ENCODE data around the gene ACRBP. TPM values are rescaled to one million over a fixed set of nuclear protein-coding genes. Genes with fewer than 3 reads are reported as not detected.

ACRBP gene
- total RNA-seq, 1 experiment from 2014 or later, result 1.3 TPM

DNA sequence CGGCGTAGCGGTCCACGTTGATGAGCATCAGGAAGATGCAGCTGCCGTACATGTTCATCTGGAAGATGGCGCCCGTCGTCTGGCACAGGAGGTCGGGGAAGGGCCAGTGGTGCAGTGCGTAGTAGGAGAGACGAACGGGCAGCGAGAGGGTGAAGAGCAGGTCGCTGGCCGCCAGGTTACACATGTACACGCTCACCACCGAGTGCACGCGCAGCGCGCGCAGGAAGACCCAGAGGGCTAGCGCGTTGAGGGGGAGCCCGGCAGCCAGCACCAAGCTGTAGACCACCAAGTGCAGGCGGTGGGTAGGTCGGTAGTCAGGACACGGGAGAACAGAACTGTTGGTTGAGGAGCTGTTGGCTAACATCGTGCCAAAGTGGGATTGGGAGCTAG is 26.4 kb downstream of the ACRBP start:
- H3K23me2 ChIP-seq (ENCODE audit: insufficient read length, low read depth, low read length, poor library complexity, severe bottlenecking), result no peaks in the 10 kb centered on the region
- no peak overlapping the region for H3K14ac ChIP-seq (ENCODE audit: insufficient read depth, low read length)
- no peak overlapping the region for H3K27ac ChIP-seq (ENCODE audit: insufficient read length, low read depth, low read length)

More for the DNA sequence above, 26.4 kb downstream of the ACRBP start:
- H4K8ac ChIP-seq (replicated peaks; ENCODE audit: insufficient read length, low read depth, low read length), result no peak overlapping the region
- H2BK15ac ChIP-seq (ENCODE audit: low read depth, low read length), result no peak overlapping the region
- no peak overlapping the region for H3T11ph ChIP-seq (ENCODE audit: low read length)
- no peaks in the 10 kb centered on the region for H3K4me1 ChIP-seq (ENCODE audit: insufficient read depth, low read length)
- DNase-seq, result no peak
- H3K27me3 ChIP-seq (ENCODE audit: insufficient read depth, low read length), result peaks cover 6% of the 10 kb centered on the region; the same call in 1 of the 2 replicates
- H3K9ac ChIP-seq (ENCODE audit: extremely low read depth, insufficient read length, low read length), result no peak overlapping the region
- no peak overlapping the region for H3K23ac ChIP-seq (ENCODE audit: insufficient read length, low read depth, low read length)
- Mint-ChIP-seq H3K27me3 (ENCODE audit: low read depth) (peaks cover 29% of the 10 kb centered on the region), H3K27ac (no peak overlapping the region; a peak in 1 of 7 replicates), H3K9me3 (no peaks in the 10 kb centered on the region; a peak in 1 of 5 replicates), H3K4me3 (no peak overlapping the region; a peak in 1 of 5 replicates), H3K4me1 (peaks cover 6 to 12% of the 10 kb centered on the region in 2 experiments; a peak in 3 of 4 replicates), H3K36me3 (ENCODE audit: insufficient read depth in 1 of 3, low read depth in 3 of 3) (peaks cover 0 to 4% (median 0%) of the 10 kb centered on the region in 3 experiments; a peak in 2 of 7 replicates)
- no peak overlapping the region for H2AFZ ChIP-seq (ENCODE audit: low read length)
- TF ChIP-seq, protein P1, sequence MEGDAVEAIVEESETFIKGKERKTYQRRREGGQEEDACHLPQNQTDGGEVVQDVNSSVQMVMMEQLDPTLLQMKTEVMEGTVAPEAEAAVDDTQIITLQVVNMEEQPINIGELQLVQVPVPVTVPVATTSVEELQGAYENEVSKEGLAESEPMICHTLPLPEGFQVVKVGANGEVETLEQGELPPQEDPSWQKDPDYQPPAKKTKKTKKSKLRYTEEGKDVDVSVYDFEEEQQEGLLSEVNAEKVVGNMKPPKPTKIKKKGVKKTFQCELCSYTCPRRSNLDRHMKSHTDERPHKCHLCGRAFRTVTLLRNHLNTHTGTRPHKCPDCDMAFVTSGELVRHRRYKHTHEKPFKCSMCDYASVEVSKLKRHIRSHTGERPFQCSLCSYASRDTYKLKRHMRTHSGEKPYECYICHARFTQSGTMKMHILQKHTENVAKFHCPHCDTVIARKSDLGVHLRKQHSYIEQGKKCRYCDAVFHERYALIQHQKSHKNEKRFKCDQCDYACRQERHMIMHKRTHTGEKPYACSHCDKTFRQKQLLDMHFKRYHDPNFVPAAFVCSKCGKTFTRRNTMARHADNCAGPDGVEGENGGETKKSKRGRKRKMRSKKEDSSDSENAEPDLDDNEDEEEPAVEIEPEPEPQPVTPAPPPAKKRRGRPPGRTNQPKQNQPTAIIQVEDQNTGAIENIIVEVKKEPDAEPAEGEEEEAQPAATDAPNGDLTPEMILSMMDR (conservative IDR thresholded peaks at IDR 0.05), result no peak
- no peak overlapping the region for H2BK5ac ChIP-seq (ENCODE audit: insufficient read length, low read length)
- no peaks in the 10 kb centered on the region for H3K79me1 ChIP-seq (ENCODE audit: insufficient read depth, low read depth, low read length, poor library complexity, severe bottlenecking)
- no peak overlapping the region for H3K4me2 ChIP-seq (ENCODE audit: insufficient read depth, insufficient read length, low read length)
- H3K4ac ChIP-seq (ENCODE audit: low read depth, low read length), result no peak overlapping the region
- H2BK12ac ChIP-seq (ENCODE audit: insufficient read length, low read depth, low read length), result no peak overlapping the region
- H3K9me3 ChIP-seq (ENCODE audit: control insufficient read depth, low read depth, low read length), result no peaks in the 10 kb centered on the region
- whole genome bisulfite sequencing (ENCODE audit: extremely low coverage, insufficient read length, low lambda C conversion rate), result no CpG with 5 or more reads among the region's 29 CpGs
- no peak overlapping the region for H2AK5ac ChIP-seq (ENCODE audit: insufficient read length, low read length)
- no peaks in the 10 kb centered on the region for H3K79me2 ChIP-seq (ENCODE audit: insufficient read depth, low read length)
- no peak overlapping the region for H2BK20ac ChIP-seq (ENCODE audit: low read depth, low read length, poor library complexity, severe bottlenecking)
- H3K56ac ChIP-seq (ENCODE audit: insufficient read length, low read depth, low read length), result no peak overlapping the region
- H4K20me1 ChIP-seq (ENCODE audit: control insufficient read depth, insufficient read depth, insufficient read length), result no peaks in the 10 kb centered on the region
- no peak overlapping the region for H2BK120ac ChIP-seq (ENCODE audit: low read depth, low read length, poor library complexity, severe bottlenecking)
- H3K18ac ChIP-seq (ENCODE audit: insufficient read length, low read depth, low read length), result peak overlapping the region; percentile 16
- H4K91ac ChIP-seq (ENCODE audit: insufficient read length, low read depth, low read length), result no peak overlapping the region
- no peak overlapping the region for H4K5ac ChIP-seq (ENCODE audit: insufficient read length, low read depth, low read length)
